ENCODE measurements around the gene DNAJC3. TPM values are rescaled to one million over a fixed set of nuclear protein-coding genes. Genes with fewer than 3 reads are reported as not detected.
A peak's percentile ranks its signal among the peaks of the same experiment; 100 is the strongest.

The DNAJC3 gene
- total RNA-seq, 1 donor from 2014 or later, result 27.9 TPM

DNA sequence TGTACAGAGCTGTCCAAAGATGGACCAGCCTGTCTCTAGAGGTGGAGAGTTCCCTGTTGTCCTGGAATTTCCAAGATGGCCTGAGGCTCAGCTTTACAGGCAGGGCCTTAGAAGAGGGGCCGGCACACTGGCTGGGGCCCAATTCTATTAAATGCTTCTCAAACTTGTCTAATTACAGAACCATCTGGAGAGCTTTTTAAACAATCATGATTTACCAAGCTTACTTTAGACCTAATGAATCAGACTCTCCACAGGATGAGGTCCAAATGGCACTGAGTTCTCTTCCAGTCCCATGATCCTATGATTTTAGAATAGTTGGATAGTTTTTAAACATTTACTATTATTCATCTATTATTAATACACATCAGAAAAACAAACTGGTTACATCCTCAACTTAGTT is 123.5 kb downstream of the DNAJC3 start:
- peaks cover 5% of the 10 kb centered on the region for H3K27me3 Mint-ChIP-seq (ENCODE audit: insufficient read depth)
- H3K27ac Mint-ChIP-seq, result no peak overlapping the region
- DNase-seq (ENCODE audit: low spot score), result no peak
- intact Hi-C loops (cut with micrococcal nuclease), result no loop called here
- no peaks in the 10 kb centered on the region for H3K4me1 Mint-ChIP-seq (ENCODE audit: low read depth)
- H3K4me3 Mint-ChIP-seq, result no peak overlapping the region
- no peaks in the 10 kb centered on the region for H3K36me3 Mint-ChIP-seq (ENCODE audit: low read depth)
- no peaks in the 10 kb centered on the region for H3K9me3 Mint-ChIP-seq

GRCh38 chr13:95801825-95802224 is 124.9 kb downstream of the DNAJC3 start:
- Mint-ChIP-seq H3K27ac (no peak overlapping the region), H3K4me1 (ENCODE audit: low read depth) (no peaks in the 10 kb centered on the region), H3K27me3 (ENCODE audit: insufficient read depth) (peaks cover 5% of the 10 kb centered on the region), H3K9me3 (no peaks in the 10 kb centered on the region), H3K4me3 (no peak overlapping the region), H3K36me3 (ENCODE audit: low read depth) (no peaks in the 10 kb centered on the region)
- intact Hi-C loops (cut with micrococcal nuclease), result no loop called here
- DNase-seq (ENCODE audit: low spot score), result no peak

- H3K27ac Mint-ChIP-seq, result no peak overlapping the region
- no peaks in the 10 kb centered on the region for H3K36me3 Mint-ChIP-seq (ENCODE audit: low read depth)
- no peak for DNase-seq (ENCODE audit: low spot score)
- H3K27me3 Mint-ChIP-seq (ENCODE audit: insufficient read depth), result peaks cover 10% of the 10 kb centered on the region
- no peaks in the 10 kb centered on the region for H3K4me1 Mint-ChIP-seq (ENCODE audit: low read depth)
- intact Hi-C loops (cut with micrococcal nuclease), result no loop called here
- H3K4me3 Mint-ChIP-seq, result no peak overlapping the region
- no peaks in the 10 kb centered on the region for H3K9me3 Mint-ChIP-seq
These were observed 129.0 kb downstream of the DNAJC3 start for GRCh38 chr13:95805921-95806320.

DNA sequence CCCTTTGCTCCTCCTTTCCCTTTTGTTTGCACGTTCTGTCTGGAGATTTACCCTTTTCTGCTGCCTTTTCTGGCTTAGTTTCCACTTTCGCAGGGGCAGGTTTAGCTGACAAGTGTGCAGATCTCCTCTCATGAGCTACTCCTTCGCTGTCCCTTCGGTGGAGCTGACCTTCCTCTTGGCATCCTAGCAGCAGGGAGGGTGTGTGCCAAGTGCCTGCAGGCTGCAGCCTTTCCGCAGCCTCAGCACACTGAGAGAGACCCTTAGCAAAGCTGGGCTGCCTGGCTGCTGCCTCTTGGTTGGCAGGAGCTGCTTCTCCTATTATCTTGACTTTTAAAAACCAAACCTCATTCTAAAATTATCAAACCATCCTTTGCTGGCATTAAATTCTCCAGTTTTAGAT is 132.5 kb downstream of the DNAJC3 start:
- intact Hi-C loops (cut with micrococcal nuclease), result no loop called here
- Mint-ChIP-seq H3K27ac (no peak overlapping the region), H3K27me3 (ENCODE audit: insufficient read depth) (peaks cover 13% of the 10 kb centered on the region), H3K9me3 (no peaks in the 10 kb centered on the region), H3K4me3 (no peak overlapping the region), H3K36me3 (ENCODE audit: low read depth) (no peaks in the 10 kb centered on the region), H3K4me1 (ENCODE audit: low read depth) (no peaks in the 10 kb centered on the region)
- DNase-seq (ENCODE audit: low spot score), result no peak

DNA sequence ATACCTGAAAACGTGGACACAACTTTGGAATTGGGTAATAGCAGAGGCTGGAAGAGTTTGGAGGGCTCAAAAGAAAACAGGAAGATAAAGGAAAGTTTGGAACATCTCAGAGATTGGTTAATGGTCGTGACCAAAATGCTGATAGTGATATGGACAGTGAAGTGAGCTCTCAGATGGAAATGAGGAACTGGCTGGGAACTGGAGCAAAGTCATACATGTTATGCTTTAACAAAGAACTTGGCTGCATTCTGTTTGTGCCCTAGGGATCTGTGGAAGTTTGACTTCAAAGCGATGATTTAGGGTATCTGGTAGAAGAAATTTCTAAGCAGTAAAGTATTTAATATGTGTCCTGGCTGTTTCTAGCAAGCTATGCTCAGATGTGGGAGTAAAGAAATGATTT is 136.2 kb downstream of the DNAJC3 start:
- no peak for DNase-seq (ENCODE audit: low spot score)
- H3K4me1 Mint-ChIP-seq (ENCODE audit: low read depth), result no peaks in the 10 kb centered on the region
- H3K27ac Mint-ChIP-seq, result no peak overlapping the region
- no peaks in the 10 kb centered on the region for H3K9me3 Mint-ChIP-seq
- H3K36me3 Mint-ChIP-seq (ENCODE audit: low read depth), result no peaks in the 10 kb centered on the region
- no peak overlapping the region for H3K4me3 Mint-ChIP-seq
- H3K27me3 Mint-ChIP-seq (ENCODE audit: insufficient read depth), result peaks cover 16% of the 10 kb centered on the region
- intact Hi-C loops (cut with micrococcal nuclease), result no loop called here

- DNase-seq (ENCODE audit: low spot score), result no peak
- Mint-ChIP-seq H3K4me1 (ENCODE audit: low read depth) (no peaks in the 10 kb centered on the region), H3K27me3 (ENCODE audit: insufficient read depth) (peaks cover 13% of the 10 kb centered on the region), H3K9me3 (no peaks in the 10 kb centered on the region), H3K4me3 (no peak overlapping the region), H3K27ac (no peak overlapping the region), H3K36me3 (ENCODE audit: low read depth) (no peaks in the 10 kb centered on the region)
- intact Hi-C loops (cut with micrococcal nuclease), result no loop called here
These were observed 137.6 kb downstream of the DNAJC3 start for GRCh38 chr13:95814495-95814894.

DNA sequence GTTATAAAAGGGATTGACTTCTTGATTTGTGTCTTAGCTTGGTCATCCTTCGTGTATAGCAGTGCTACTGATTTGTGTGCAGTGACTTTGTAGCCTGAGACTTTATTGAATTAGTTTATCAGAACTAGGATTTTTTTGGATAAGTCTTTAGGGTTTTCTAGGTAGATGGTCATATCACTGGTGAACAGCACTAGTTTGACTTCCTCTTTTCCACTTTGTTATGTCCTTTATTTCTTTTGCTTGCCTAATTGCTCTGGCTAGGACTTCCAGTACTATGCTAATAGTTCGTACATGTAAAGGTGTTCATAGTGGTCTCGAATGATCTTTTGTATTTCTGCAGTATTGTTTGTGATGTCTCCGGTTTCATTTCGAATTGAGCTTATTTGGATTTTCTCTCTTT is 145.4 kb downstream of the DNAJC3 start:
- H3K27ac Mint-ChIP-seq, result no peak overlapping the region
- H3K4me1 Mint-ChIP-seq (ENCODE audit: low read depth), result no peaks in the 10 kb centered on the region
- H3K27me3 Mint-ChIP-seq (ENCODE audit: insufficient read depth), result peaks cover 10% of the 10 kb centered on the region
- no peaks in the 10 kb centered on the region for H3K9me3 Mint-ChIP-seq
- no peak for DNase-seq (ENCODE audit: low spot score)
- intact Hi-C loops (cut with micrococcal nuclease), result no loop called here
- H3K4me3 Mint-ChIP-seq, result no peak overlapping the region
- H3K36me3 Mint-ChIP-seq (ENCODE audit: low read depth), result no peaks in the 10 kb centered on the region

DNA sequence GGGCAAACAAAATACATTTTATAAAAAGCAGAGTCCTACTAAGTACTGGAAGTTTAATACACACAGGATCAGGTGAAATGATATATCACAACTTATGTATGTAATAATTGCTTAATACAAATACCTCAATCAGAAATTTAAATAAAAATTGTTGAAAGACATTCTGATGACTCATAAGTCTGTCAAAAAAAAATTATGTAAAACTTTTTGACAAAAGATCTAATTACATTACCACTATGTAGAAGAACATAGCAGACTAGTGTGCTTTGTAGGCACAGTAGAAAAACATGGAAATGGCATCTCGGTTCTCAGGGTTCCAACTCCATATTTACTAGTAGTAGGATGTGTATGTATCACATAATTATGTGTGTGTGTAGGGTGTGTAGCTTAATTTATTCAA is 156.2 kb downstream of the DNAJC3 start:
- intact Hi-C loops (cut with micrococcal nuclease), result loop anchor here (5.0 to 10.0 kb wide), 2 partner anchors 428 to 641 kb away; no protein-coding TSS in a partner anchor
- Mint-ChIP-seq H3K36me3 (ENCODE audit: low read depth) (no peaks in the 10 kb centered on the region), H3K27ac (no peak overlapping the region), H3K9me3 (no peaks in the 10 kb centered on the region), H3K4me1 (ENCODE audit: low read depth) (no peaks in the 10 kb centered on the region), H3K27me3 (ENCODE audit: insufficient read depth) (peaks cover 15% of the 10 kb centered on the region), H3K4me3 (no peak overlapping the region)
- DNase-seq (ENCODE audit: low spot score), result no peak

DNA sequence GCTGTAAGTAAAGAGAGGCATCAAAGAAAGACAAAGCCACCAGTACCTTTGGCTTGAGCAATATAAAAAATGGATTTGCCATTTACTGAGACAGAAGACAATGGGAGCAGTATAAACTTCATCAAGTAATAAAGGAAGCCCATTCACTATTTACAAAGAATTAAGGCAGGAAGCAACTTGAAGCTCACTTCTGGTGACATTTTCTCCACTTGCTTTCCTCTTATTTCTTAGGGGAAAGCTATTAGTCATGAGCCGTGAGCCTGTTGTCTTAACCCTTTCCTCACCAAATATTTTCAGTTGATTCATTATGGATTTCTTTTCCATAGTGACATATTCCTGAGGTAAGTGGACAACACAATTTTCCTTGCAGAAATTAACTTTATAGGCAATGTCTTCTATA is 156.8 kb downstream of the DNAJC3 start:
- no peaks in the 10 kb centered on the region for H3K9me3 Mint-ChIP-seq
- H3K27me3 Mint-ChIP-seq (ENCODE audit: insufficient read depth), result peaks cover 15% of the 10 kb centered on the region
- H3K27ac Mint-ChIP-seq, result no peak overlapping the region
- no peak for DNase-seq (ENCODE audit: low spot score)
- no peaks in the 10 kb centered on the region for H3K36me3 Mint-ChIP-seq (ENCODE audit: low read depth)
- no peak overlapping the region for H3K4me3 Mint-ChIP-seq
- intact Hi-C loops (cut with micrococcal nuclease), result loop anchor here (1.0 to 10.0 kb wide), 7 partner anchors 157 to 641 kb away; no protein-coding TSS in a partner anchor
- no peaks in the 10 kb centered on the region for H3K4me1 Mint-ChIP-seq (ENCODE audit: low read depth)

GRCh38 chr13:95834134-95834765 is 157.3 kb downstream of the DNAJC3 start:
- H3K36me3 Mint-ChIP-seq (ENCODE audit: low read depth), result no peaks in the 10 kb centered on the region
- H3K4me3 Mint-ChIP-seq, result no peak overlapping the region
- peaks cover 15% of the 10 kb centered on the region for H3K27me3 Mint-ChIP-seq (ENCODE audit: insufficient read depth)
- H3K27ac Mint-ChIP-seq, result no peak overlapping the region
- H3K9me3 Mint-ChIP-seq, result no peaks in the 10 kb centered on the region
- peak; percentile 38 for DNase-seq (ENCODE audit: low spot score)
- intact Hi-C loops (cut with micrococcal nuclease), result loop anchor here (1.0 to 10.0 kb wide), 7 partner anchors 158 to 642 kb away; no protein-coding TSS in a partner anchor
- H3K4me1 Mint-ChIP-seq (ENCODE audit: low read depth), result no peaks in the 10 kb centered on the region

DNA sequence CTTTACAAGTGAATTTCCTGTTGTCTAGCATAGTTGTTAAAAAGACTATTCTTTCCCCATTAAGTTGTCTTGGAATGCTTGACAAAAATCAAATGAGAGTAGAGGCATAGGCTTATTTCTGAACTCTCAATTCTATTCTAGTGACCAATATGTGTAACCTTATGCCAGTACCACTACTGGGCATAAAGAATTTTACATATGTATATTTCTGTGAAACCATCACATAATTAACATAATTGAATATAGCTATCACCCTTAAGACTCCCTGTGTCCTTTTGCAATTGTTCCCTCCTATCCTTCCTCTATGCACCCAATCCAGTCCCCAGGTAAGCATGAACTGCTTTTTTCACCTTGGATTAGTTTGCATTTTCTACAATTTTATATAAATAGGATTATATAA is 165.0 kb downstream of the DNAJC3 start:
- Mint-ChIP-seq H3K4me3 (no peak overlapping the region), H3K4me1 (ENCODE audit: low read depth) (no peaks in the 10 kb centered on the region)
- intact Hi-C loops (cut with micrococcal nuclease), result no loop called here

GRCh38 chr13:95842898-95843297 is 166.0 kb downstream of the DNAJC3 start:
- no peaks in the 10 kb centered on the region for H3K9me3 Mint-ChIP-seq
- H3K27me3 Mint-ChIP-seq (ENCODE audit: insufficient read depth), result no peaks in the 10 kb centered on the region
- no peak overlapping the region for H3K27ac Mint-ChIP-seq
- no peaks in the 10 kb centered on the region for H3K36me3 Mint-ChIP-seq (ENCODE audit: low read depth)
- no peaks in the 10 kb centered on the region for H3K4me1 Mint-ChIP-seq (ENCODE audit: low read depth)
- no peak overlapping the region for H3K4me3 Mint-ChIP-seq
- no peak for DNase-seq (ENCODE audit: low spot score)
- intact Hi-C loops (cut with micrococcal nuclease), result no loop called here

More for the DNA sequence above, 165.0 kb downstream of the DNAJC3 start:
- Mint-ChIP-seq H3K36me3 (ENCODE audit: low read depth) (no peaks in the 10 kb centered on the region), H3K27me3 (ENCODE audit: insufficient read depth) (no peaks in the 10 kb centered on the region), H3K27ac (no peak overlapping the region), H3K9me3 (no peaks in the 10 kb centered on the region)
- no peak for DNase-seq (ENCODE audit: low spot score)
